HG03280 (cell line): ENCODE data around the gene COL18A1.
"Not testable (repeated sequence)": the region's sequence is repeated elsewhere in the genome, so short reads cannot be mapped to it uniquely, and the experiment has no call there.

ENCODE experiments used
- ATAC-seq: cut with Tn5 transposase; IDR thresholded peaks from one replicate; pipeline ENCODE4 v1.9.1; 2021; ENCODE audit warnings: mild to moderate bottlenecking, moderate library complexity; ENCODE audit not compliant: unreplicated experiment

The COL18A1 gene

GRCh38 chr21:45423968-45424853, 19.2 kb downstream of the COL18A1 start:
- no peak for ATAC-seq

DNA sequence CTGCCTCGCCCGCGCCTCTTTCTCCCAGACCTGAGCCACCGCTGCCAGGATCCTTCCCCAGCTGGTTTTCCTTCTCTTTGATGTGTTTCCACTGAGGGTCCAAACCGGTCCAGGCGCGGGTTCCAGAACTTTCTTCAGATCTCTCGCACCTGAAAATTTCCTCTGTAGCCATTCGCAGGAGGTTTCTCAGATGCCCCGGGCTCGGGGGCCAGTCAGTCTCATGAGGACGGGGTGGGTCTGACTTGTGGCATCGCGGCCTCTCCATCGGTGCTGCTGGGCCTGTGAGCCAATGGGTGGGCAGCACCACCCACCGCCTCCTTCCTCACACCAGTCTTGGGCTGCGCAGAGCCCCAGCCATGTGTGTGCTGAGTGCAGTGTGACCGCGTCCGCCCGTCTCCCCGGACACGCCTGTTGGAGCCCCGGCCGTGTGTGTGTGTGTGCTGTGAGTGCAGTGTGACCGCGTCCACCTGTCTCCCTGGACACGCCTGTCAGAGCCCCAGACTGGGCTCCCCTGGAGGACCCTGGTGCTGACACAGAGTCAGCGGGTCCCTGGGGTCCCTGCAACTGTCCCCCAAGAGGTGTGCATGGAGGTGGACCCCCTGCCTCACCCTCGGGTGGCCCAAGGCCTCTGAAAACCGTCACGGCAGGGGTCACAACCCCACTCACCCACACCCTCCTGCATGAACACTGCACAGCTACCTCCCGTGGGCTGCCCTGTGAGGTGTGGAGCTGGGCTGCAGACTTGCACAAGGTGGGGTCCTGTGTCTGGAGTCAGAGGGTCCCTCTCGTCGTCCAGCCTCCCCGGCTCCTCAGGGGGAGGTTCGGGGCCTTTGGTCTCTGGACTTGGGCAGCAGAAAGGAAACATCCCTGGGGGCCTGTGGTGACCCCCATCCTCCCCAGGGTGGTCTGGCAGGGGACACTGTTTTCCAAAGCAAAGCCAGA, 20.2 kb downstream of the COL18A1 start:
- ATAC-seq, result no peak

DNA sequence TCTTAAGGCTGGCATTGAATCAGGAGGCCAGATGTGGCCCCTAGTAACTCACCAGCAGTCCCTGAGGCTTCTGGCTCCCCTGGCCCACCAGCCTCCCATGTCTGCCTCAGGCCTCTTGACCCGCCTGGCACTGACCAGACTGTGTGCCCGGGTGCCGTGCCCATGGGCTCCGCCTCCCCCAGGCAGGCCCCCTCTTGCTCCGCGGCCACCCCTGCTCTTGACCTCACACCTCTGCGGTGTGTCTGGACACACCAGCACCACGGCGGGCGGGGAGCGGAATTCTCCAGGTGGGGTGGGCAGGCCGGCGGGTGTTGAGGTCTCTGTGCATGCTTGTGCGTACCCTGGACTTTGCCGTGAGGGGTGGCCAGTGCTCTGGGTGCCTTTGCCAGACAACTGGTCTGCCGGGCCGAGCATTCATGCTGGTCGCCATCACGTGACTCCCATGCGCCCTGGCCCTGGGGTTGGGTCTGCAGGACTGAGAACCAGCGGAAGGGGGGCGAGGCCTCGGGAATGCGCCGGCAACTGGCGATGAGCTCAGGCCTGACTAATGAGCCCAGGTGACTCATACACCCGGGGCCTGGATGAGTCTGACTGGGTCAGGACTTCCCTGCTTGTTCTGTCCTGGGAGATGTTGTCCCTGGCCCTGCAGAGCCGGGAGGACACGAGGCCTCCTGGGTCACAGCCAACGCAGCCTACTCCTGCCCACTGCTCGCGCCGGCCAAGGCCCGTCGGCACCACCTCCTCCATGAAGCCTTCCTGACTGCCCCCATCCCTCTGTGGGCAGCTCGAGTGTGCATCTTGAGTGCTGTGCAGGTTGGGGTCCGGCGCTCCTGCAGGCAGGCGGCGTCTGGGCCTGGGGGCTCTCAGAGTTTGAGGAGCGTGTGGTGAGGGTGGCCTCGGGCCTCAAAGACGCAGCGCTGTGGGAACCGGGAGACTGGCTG, 22.6 kb downstream of the COL18A1 start:
- ATAC-seq, result no peak

DNA sequence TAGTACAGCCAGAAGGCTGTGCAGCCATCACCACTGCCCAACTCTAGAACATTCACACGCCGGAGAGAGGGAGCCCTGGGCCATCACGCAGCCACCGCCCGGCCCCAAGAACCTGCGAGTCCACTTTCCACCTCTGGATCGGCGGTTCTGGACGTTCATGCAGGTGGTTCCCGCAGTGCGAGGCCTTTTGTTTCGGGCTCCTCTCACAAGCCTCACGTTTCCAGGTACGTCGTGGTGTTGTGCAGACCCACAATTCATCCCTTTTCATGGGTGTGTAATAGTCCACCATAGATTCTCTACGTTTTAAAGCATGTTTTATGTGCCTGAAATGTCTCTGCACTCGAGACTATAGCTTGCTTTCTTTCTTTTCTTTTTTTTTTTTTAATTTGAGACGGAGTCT, 23.6 kb downstream of the COL18A1 start:
- no peak for ATAC-seq

DNA sequence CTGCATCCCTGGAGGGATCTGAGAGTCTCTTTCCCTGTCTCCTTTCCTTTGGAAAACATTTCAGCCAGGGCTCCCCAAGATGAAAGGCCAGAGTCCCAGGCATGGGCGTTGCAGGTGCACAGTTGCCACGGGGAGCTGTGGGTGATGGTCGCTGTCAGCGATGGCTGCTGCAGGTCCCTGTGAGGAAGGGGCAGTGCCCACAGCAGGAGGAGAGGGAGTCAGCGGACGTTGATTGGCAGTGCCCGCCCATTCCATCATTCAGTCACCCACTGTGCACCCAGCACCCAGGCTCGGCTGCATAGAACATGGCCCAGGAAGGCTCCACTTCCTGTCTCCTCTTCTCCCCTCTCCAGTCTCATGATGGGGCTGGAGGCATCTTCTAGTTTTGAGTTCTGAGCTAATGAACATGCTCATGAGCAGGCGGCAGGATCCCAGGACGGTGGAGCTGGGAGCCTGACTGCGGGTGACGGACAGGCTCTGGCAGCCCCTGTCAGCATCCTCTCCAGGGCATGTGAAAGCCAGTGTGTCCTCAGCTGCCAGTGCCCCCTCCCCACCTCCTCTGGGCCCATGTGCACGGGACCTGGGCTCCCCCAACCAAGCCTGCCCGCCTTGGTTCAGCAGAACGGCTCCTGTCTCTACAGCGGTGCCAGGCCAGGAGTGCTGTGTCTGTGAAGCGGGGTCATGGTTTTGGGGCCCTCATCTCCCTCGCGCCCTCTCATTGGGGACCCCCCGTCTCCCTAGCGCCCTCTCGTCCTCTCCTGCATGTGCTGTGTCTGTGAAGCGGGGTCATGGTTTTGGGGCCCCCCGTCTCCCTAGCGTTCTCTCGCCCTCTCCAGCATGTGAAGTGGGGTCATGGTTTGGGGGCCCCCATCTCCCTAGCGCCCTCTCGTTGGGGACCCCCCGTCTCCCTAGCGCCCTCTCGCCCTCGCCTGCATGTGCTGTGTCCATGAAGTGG, 24.5 kb downstream of the COL18A1 start:
- ATAC-seq, result no peak

- ATAC-seq, result no peak
Observed at GRCh38 chr21:45430521-45431501, 25.8 kb downstream of the COL18A1 start.

DNA sequence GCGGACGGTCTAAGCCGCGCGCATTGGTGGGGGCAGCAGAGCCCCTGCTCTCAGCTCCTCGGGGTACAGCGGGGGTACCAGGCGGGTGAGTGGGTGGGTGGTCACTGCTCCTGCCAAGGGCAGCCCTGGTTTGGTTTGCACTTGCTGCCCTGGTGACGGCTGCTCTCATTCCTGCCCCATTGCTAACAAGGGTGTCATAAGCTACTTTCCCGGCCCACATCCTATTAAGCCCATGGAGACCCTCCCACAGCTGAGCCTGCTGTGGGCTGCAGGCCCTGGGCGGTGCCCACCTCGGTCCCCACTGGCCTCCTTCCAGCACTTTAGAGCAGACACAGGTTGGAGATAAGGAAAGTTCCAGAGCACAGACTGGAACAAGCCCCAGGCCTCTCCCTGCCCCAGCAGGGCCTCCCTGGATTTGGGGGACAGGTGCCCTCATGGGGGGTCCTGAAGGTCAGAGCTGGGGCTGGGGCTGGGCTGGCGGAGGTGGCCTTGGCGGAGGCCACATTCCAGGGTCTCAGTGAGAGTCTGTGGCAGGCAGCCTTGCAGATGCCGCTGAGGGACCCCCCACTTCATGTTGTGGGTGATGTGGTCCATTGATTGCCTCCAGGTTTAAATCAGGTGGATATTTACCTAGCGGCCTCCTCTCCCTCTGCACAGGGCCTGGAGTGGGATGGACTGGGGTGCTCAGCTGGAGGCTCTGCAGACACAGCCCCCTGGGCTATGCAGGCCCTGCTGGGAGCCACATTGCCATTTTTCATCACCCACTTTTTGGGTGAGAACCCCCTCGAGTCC, 27.0 kb downstream of the COL18A1 start:
- no peak for ATAC-seq

DNA sequence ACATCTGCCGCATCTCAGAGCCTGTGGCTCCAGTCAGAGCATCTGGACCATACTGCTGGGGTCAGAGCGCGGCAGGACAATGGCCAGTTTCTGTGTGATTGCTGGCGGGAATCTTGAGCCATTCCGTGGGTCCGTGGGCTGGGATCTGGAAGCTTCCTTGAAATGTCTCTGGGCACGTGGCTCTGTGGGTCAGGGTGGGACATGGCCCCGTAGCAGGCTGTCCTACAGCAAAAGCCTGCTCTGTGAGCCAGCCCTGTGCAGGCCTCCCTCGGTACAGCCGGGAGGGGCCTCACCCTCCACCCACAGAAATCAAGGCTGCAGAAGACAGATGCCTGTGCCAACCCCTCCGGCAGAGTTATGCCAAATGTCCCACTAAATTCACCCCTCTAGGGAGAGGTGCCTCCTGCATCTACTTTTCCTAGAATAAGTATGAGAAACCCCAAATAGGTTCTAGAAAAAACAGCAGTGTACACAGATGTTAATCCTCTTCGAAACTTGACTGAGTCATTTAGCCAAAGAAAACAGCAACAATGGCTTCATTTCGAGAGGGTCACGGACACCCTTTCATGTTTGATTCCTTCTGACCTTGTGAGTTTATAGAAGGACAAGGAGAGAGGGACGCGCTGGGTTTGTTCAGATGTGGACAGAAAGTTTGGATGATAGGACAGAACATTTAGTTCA, 27.8 kb downstream of the COL18A1 start:
- ATAC-seq, result no peak

DNA sequence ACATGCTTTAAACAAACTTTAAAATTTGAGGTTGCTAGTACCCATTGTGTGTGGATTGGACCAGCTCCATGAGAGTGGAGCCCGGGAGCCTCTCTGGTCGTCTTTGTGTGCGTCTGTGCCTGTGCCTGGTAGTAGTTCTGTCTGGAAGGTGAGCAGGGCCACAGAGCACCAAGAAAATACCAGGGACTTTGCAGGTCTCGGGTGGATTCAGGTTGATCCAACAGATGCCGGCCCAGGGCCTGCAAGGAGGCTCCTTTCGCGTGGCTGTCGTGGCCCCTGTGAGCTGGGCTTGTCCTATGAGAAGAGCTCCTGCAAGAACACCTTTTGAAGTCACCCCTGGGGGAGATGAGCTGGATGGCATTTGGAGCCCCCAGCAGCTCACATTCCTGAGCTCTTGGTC, 28.3 kb downstream of the COL18A1 start:
- no peak for ATAC-seq

- ATAC-seq, result no peak
Observed at GRCh38 chr21:45433911-45434644, 29.1 kb downstream of the COL18A1 start.

DNA sequence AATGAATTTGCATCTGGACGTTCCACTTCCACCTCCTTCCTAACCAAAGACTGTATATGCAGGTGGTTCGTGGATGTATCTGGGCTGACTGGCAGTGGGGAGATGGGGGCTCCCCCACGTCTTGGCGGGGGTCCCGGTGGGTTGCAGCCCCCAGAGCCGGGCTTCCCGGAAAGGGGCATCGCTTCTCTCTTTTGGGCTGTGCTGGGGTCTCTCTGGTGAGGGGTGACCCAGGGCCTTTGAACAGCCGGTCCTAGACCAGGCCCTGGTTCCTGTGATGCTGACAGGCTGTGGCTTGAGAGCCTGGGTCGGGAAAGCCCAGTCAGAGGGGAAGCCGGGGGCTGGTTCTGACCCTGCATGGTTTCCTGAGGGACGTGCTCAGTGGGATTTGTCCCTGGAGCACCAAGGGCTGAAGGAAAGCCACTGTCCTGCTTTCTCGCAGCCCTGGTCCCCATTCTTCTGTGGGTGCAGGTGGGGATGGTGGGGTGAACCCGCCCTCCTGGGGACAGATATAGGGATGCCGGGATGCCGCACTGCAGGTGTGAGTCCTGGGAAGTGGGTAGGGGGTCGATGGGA, 29.8 kb downstream of the COL18A1 start:
- ATAC-seq, result no peak

DNA sequence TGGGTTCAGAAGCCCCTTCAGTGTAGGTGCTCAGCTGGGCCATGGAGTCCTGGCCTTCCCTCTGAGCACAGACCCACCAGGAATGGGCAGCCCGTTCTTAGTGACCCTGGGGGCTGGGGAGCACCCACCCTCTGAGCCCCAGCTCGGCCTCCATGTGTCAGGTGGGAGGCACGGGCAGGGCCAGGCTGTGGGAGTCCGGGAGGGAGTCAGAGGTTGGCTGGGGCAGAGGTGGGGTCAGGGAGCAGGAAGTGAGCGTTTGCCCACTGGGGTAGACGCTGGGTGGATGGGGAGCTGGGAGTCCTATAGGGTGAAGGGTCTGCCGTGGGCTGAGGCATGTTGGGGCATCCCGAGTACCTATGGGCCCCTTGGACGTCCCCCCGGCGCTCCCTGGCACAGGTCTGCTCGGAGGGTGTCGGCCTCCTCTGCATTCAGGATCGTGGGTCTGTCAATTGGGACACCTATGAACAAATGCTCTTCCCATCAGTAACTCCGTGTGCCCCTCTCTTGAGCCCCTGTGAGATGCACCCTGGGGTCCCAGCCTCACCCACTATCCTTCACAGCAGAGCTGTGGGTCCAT, 30.5 kb downstream of the COL18A1 start:
- ATAC-seq, result no peak

DNA sequence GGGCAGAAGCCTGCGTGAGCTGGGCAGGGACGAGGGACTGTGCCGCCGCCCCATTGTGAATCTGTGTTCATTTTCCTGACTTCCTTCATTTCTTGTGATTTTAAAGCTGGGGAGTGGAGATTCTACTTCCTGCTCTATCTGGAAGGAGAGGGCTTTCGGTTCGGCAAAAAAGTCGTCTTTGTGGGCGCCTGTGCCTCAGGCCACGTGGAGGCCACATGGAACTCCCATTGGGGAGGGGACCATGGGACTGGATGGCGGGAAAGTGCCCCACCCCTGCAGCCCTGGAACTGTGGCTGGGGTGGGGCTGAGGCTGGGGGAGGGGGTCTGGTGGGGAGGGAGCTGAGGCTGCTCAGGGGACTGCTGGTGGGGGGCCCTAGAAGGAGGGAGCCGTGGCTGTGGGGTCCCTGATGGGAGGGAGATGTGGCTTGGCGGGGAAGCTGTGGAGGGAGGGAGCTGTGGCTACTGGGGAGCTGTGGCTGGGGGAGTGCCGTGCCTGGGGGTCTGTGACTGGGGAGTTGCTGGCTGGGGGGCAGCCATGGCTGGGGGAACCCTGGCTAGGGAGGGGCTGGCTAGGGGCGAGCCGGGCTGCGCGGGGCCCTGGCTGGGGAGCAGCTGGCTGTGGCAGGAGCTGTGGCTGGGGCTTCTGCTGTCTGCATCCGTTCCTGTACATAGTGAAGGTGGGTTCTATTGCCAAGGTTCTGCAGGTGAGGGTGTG, 31.5 kb downstream of the COL18A1 start:
- ATAC-seq, result no peak

DNA sequence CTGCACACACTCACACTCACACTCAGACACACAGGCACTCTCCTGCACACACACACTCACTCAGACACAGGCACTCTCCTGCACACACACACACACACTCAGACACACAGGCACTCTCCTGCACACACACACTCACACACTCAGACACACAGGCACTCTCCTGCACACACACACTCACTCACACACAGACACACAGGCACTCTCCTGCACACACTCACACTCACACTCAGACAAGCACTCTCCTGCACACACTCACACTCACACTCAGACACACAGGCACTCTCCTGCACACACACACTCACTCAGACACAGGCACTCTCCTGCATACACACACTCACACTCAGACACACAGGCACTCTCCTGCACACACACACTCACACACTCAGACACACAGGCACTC, 32.9 kb downstream of the COL18A1 start:
- ATAC-seq, result not testable (repeated sequence)
